Measurements from ENCODE around the gene RNFT2. TPM values are rescaled to one million over a fixed set of nuclear protein-coding genes. Genes with fewer than 3 reads are reported as not detected.

Gene RNFT2
- total RNA-seq, 2 experiments from 2014 or later = 10.7 to 11.6 TPM

DNA sequence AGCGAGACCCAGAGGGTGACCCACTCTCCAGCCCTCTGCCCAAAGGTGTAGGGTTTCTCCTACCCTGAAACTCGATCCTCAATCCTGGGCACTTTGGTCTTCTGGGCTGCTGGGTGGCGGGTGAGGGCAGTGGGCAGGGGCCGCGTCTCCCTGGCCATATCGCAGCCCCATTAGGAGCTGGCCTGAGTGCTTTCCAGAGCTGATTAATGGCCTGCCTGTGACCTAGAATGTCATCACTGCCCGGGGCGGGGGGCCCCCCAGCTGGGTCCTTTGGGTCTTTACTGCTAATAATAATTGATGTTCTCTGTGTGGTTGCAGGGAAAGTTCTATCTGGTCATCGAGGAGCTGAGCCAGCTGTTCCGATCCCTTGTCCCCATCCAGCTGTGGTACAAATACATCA lies 95.4 kb downstream of the RNFT2 start:
- Mint-ChIP-seq H3K27ac (no peak overlapping the region), H3K27me3 (no peaks in the 10 kb centered on the region), H3K36me3 (ENCODE audit: low read depth) (peaks cover 16% of the 10 kb centered on the region), H3K4me1 (ENCODE audit: low read depth) (no peaks in the 10 kb centered on the region), H3K4me3 (no peak overlapping the region), H3K9me3 (peaks cover 3% of the 10 kb centered on the region)
- no peak for DNase-seq
- intact Hi-C loops (cut with micrococcal nuclease) = no loop called here
- ChIA-PET POLR2A (no interaction called here), CTCF (interaction anchor here (0.8 kb wide), 1 partner anchor 30 kb away, joined by 3 read pairs; no protein-coding TSS in a partner anchor)
- TF ChIP-seq, protein P1, sequence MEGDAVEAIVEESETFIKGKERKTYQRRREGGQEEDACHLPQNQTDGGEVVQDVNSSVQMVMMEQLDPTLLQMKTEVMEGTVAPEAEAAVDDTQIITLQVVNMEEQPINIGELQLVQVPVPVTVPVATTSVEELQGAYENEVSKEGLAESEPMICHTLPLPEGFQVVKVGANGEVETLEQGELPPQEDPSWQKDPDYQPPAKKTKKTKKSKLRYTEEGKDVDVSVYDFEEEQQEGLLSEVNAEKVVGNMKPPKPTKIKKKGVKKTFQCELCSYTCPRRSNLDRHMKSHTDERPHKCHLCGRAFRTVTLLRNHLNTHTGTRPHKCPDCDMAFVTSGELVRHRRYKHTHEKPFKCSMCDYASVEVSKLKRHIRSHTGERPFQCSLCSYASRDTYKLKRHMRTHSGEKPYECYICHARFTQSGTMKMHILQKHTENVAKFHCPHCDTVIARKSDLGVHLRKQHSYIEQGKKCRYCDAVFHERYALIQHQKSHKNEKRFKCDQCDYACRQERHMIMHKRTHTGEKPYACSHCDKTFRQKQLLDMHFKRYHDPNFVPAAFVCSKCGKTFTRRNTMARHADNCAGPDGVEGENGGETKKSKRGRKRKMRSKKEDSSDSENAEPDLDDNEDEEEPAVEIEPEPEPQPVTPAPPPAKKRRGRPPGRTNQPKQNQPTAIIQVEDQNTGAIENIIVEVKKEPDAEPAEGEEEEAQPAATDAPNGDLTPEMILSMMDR (IDR thresholded peaks at IDR 0.05) = no peak
- no peak for ATAC-seq

DNA sequence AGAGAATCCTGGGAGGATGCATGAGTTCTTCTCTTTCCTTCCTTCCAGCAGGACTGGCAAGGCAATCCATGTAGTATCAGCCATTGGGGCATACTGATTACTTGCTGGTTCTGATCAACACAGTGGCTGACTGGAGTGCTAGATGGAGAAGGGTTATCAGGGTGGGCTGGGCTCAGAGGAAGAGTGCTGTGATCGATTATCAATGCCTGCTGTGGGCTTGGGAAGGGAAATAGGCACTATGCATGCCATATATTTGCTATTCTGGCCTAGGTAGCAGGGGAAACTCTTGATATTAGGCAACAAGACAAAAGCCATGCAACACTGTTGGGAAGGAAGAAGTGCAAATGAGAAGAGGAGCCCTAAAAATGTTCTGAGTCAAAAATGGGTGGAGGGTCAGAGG lies 97.4 kb downstream of the RNFT2 start:
- H3K36me3 Mint-ChIP-seq (ENCODE audit: low read depth) = peaks cover 16% of the 10 kb centered on the region
- no peak overlapping the region for H3K4me3 Mint-ChIP-seq
- DNase-seq (no peak), ATAC-seq (no peak)
- TF ChIP-seq, protein P1 (IDR thresholded peaks at IDR 0.05) = no peak
- H3K9me3 Mint-ChIP-seq = peaks cover 3% of the 10 kb centered on the region
- ChIA-PET CTCF (no interaction called here), POLR2A (no interaction called here)
- H3K27ac Mint-ChIP-seq = no peak overlapping the region
- no peaks in the 10 kb centered on the region for H3K27me3 Mint-ChIP-seq
- intact Hi-C loops (cut with micrococcal nuclease) = no loop called here
- H3K4me1 Mint-ChIP-seq (ENCODE audit: low read depth) = no peaks in the 10 kb centered on the region

DNA sequence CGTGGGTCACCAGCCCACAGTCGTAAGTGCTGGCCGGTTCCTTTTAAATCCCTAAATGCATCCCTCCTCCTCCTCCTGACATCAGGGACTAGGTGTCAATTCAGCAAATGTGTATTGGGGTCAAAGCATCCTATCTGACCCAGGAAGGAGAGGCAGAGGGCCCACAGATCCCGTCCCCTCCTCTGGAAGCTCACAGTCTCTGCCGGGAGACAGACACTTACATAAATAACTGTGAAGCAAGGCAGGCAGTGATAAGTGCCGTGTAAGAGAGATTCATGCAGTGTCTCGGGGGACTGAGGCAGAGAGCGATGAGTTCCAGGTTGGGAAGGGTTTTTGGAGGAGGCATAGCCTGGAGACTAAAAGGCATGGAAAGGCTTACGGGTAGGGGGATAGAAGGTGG lies 99.0 kb downstream of the RNFT2 start:
- TF ChIP-seq, protein P1 (IDR thresholded peaks at IDR 0.05) = no peak
- intact Hi-C loops (cut with micrococcal nuclease) = no loop called here
- H3K27ac Mint-ChIP-seq = no peak overlapping the region

DNA sequence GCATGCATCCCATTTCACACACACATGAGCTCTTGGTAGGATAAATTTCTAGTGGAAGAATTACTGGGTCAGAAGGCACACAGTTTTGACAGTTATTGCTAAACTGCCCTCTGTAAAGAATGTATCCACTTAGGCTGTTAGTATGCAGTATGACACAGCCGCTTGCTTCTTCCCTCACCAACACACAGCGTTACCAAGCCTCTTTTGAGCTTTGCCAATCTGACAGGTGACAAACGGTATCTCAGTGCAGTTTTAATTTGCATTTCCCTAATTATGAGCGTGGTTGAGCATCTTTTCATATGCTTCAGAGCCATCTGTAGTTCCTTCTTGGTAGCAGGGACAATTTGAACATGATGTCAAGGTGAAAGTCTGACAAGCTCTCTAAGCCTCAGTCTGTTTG lies 100.2 kb downstream of the RNFT2 start:
- CTCF ChIA-PET = no interaction called here
- Mint-ChIP-seq H3K4me1 (ENCODE audit: low read depth) (no peaks in the 10 kb centered on the region), H3K36me3 (ENCODE audit: low read depth) (peaks cover 16% of the 10 kb centered on the region), H3K27ac (no peak overlapping the region), H3K4me3 (no peak overlapping the region), H3K27me3 (no peaks in the 10 kb centered on the region), H3K9me3 (peaks cover 3% of the 10 kb centered on the region)
- TF ChIP-seq, protein P1 (IDR thresholded peaks at IDR 0.05) = no peak
- DNase-seq (no peak), ATAC-seq (no peak)
- intact Hi-C loops (cut with micrococcal nuclease) = no loop called here
- POLR2A ChIA-PET = no interaction called here

More for the DNA sequence above, 99.0 kb downstream of the RNFT2 start:
- ATAC-seq (no peak), DNase-seq (no peak)
- POLR2A ChIA-PET = no interaction called here
- Mint-ChIP-seq H3K27me3 (no peaks in the 10 kb centered on the region), H3K4me1 (ENCODE audit: low read depth) (no peaks in the 10 kb centered on the region), H3K4me3 (no peak overlapping the region), H3K9me3 (peaks cover 3% of the 10 kb centered on the region), H3K36me3 (ENCODE audit: low read depth) (peaks cover 16% of the 10 kb centered on the region)
- CTCF ChIA-PET = no interaction called here

DNA sequence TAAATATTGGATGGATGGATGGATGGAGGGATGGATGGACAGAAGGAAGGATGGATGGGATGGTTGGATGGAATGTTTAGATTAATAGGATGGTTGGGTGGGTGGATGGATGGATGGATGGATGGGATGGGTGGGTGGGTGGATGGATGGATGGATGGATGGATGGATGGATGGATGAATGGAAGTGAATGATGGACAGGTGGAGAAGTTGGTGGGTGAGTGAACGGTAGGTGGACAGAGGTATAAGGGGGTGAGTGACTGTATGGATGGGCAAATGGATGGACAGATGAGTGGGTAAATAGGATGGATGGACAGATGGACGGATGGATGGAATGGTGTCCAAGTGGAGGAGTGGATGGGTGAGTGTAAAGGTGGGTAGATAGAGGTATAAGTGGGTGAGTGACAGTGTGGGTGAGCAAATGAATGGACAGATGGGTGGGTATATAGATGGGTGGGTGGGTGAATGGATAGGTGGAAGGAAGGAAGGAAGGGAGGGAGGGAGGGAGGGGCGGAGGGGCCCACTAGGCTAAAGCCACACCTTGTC lies 101.2 kb downstream of the RNFT2 start:
- POLR2A ChIA-PET = no interaction called here
- TF ChIP-seq, protein P1 (IDR thresholded peaks at IDR 0.05) = no peak
- CTCF ChIA-PET = no interaction called here
- Mint-ChIP-seq H3K27ac (no peak overlapping the region), H3K9me3 (peaks cover 3% of the 10 kb centered on the region), H3K4me3 (no peak overlapping the region), H3K4me1 (ENCODE audit: low read depth) (no peaks in the 10 kb centered on the region), H3K27me3 (no peaks in the 10 kb centered on the region), H3K36me3 (ENCODE audit: low read depth) (peaks cover 14% of the 10 kb centered on the region)
- intact Hi-C loops (cut with micrococcal nuclease) = no loop called here
- DNase-seq (no peak), ATAC-seq (no peak)
